ENCODE results near the gene FASTK.

The FASTK gene

DNA sequence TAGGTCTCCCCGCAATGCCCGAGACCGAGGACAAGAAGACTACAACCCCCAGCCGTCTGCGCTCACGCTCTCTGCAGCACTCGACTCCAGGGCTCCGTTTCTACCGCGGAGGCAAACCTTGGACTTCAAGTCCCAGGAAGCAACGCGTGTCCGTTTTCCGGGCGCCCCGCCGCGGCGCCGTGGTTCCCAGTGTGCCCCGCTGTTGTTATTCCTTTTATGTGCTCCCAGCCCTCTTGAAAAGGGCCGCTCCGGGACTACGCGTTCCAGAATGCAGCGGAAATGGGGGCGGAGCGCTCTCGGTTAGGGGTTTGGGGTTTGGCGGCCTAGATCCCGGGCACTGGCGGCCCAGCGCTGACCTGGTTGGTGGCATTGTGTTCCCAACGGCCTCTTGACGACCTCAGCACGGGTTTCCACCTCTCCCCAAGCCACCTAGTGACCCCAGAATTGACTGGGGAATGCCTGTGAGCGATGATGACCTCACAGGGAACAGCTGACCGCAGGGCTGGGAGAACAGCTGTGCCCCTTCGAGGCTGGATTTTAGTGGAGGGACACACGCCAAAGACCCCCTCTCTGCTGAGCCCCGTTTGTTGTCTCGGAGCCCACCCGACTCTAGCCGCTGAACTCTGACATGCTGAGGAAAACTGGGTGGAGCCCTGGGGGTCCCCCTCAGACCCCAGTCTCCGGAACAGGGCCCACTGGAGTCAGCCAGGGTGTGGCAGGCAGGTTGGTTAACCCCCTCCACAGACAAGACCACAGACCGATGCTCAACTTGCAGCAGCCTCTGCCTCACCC is 22.4 kb downstream of the FASTK start:
- Histone ChIP-seq H3K4me1 (ENCODE audit: insufficient read depth, low read length, severe bottlenecking) (peaks cover 41% of the 10 kb centered on the region), H3K9ac (ENCODE audit: low read length) (peak overlapping the region; percentile 79), H3K79me2 (ENCODE audit: insufficient read depth, low read length) (no peaks in the 10 kb centered on the region; the same call in 1 of the 2 replicates), H3F3A (ENCODE audit: insufficient read depth, low read length) (0 out of 2 replicates have a peak, but pooled peaks cover 7% of the 10 kb centered on the region), H3K27ac (ENCODE audit: low read depth, low read length, poor library complexity, severe bottlenecking) (peak overlapping the region; percentile 82), H3K4me3 (ENCODE audit: low read depth, low read length, poor library complexity, severe bottlenecking) (peak overlapping the region; percentile 90), H3K4me2 (ENCODE audit: low read length) (peak overlapping the region; percentile 85), H3K9me3 (ENCODE audit: low read length) (no peaks in the 10 kb centered on the region), H3K9me2 (ENCODE audit: low read depth, low read length) (no peaks in the 10 kb centered on the region), H3K36me3 (ENCODE audit: insufficient read depth, low read length) (peaks cover 3% of the 10 kb centered on the region; the same call in 1 of the 2 replicates), H3K27me3 (ENCODE audit: insufficient read depth, low read length) (no peaks in the 10 kb centered on the region), H4K20me1 (ENCODE audit: insufficient read depth, low read length) (no peaks in the 10 kb centered on the region), H2AFZ (ENCODE audit: low read length) (0 out of 2 replicates have a peak overlapping the region, but pooled peaks have one; percentile 5)
- no peak for TF ChIP-seq EZH2 (IDR thresholded peaks at IDR 0.05; ENCODE audit: borderline replicate concordance, low read length)
- TF ChIP-seq, protein P1, sequence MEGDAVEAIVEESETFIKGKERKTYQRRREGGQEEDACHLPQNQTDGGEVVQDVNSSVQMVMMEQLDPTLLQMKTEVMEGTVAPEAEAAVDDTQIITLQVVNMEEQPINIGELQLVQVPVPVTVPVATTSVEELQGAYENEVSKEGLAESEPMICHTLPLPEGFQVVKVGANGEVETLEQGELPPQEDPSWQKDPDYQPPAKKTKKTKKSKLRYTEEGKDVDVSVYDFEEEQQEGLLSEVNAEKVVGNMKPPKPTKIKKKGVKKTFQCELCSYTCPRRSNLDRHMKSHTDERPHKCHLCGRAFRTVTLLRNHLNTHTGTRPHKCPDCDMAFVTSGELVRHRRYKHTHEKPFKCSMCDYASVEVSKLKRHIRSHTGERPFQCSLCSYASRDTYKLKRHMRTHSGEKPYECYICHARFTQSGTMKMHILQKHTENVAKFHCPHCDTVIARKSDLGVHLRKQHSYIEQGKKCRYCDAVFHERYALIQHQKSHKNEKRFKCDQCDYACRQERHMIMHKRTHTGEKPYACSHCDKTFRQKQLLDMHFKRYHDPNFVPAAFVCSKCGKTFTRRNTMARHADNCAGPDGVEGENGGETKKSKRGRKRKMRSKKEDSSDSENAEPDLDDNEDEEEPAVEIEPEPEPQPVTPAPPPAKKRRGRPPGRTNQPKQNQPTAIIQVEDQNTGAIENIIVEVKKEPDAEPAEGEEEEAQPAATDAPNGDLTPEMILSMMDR (IDR thresholded peaks at IDR 0.05; ENCODE audit: low read length), result no peak

DNA sequence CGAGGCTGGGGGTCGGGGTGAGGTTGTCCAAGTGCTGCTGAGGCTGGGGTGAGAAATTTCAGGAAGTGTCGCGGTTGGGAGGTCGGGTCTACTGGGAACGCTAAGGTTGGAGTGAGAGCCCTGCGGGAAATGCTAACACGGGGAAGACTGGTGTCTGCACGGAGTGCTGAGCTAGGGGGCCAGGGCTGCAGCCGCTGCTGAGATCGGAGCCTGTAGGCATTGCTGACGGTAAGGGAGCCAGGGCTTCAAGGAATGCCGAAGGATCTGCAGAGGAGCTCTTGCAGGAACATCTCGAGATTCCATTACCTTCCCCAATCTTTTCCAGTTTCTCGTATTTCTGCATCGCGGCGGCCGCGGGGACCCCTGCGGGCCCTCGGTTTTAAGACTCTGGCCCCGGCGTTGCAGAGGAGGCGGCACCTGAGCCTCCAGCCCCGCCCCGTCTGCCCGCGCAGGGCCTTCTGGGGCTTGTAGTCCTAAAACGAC is 23.1 kb downstream of the FASTK start, which contains the start of gene CDK5:
Gene CDK5 (minus strand): TSS at position 392 of the 483 bp plus-strand sequence. CDS start 49 bp downstream, at position 343.
- Histone ChIP-seq H3F3A (ENCODE audit: insufficient read depth, low read length) (0 out of 2 replicates have a peak, but pooled peaks cover 7% of the 10 kb centered on the region), H3K9me3 (ENCODE audit: low read length) (no peaks in the 10 kb centered on the region), H3K9ac (ENCODE audit: low read length) (peak within 1 kb of the TSS; percentile 79), H3K4me3 (ENCODE audit: low read depth, low read length, poor library complexity, severe bottlenecking) (peak within 1 kb of the TSS; percentile 90), H4K20me1 (ENCODE audit: insufficient read depth, low read length) (no peaks in the 10 kb centered on the region), H3K36me3 (ENCODE audit: insufficient read depth, low read length) (peaks cover 3% of the 10 kb centered on the region; the same call in 1 of the 2 replicates), H2AFZ (ENCODE audit: low read length) (0 out of 2 replicates have a peak within 1 kb of the TSS, but pooled peaks have one; percentile 5), H3K79me2 (ENCODE audit: insufficient read depth, low read length) (no peaks in the 10 kb centered on the region; the same call in 1 of the 2 replicates), H3K27ac (ENCODE audit: low read depth, low read length, poor library complexity, severe bottlenecking) (peak within 1 kb of the TSS; percentile 82), H3K27me3 (ENCODE audit: insufficient read depth, low read length) (no peaks in the 10 kb centered on the region), H3K4me2 (ENCODE audit: low read length) (peak within 1 kb of the TSS; percentile 85), H3K4me1 (ENCODE audit: insufficient read depth, low read length, severe bottlenecking) (peaks cover 41% of the 10 kb centered on the region), H3K9me2 (ENCODE audit: low read depth, low read length) (no peaks in the 10 kb centered on the region)
- TF ChIP-seq, protein P1 (IDR thresholded peaks at IDR 0.05; ENCODE audit: low read length), result no peak
- no peak for TF ChIP-seq EZH2 (IDR thresholded peaks at IDR 0.05; ENCODE audit: borderline replicate concordance, low read length)

DNA sequence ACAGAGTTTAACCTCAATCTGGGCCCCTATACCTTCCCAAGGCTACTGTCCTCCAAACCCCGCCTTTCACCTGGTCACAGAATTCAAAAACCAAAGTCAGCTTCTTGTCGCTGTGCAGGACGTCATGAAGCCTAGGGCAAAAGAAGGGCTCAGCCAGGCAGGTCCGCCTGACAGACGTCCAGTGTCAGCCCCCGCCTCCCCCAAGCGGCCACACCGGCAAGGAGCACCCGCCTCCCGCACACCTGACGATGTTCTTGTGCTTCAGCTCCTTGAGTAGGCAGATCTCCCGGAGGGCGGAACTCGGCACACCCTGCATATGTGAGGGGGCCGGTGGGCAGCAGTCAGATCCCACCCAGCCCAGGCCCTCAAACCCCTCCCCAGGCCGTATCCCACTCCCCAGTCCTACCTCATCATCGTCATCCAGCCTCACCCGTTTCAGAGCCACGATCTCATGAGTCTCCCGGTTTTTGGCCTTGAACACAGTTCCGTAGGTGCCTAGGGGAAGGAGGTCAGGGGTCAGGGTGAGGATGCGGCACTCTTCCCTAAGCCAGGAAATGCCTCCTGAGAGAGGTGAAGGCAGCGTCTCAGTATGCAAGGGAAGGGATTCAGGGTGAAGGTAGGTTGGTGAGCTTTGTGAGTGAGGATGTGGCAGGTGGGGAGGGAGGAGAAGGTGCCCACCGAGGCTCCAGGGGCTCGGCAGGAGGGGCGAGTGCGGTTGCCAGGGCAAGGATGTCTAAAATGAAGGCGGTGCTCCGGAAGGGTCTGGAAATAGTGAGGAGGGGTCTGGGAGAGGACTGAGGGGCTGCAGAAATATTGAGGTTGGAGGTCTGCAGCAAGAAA is 23.7 kb downstream of the FASTK start:
- H2AFZ ChIP-seq (ENCODE audit: low read length), result no peak overlapping the region
- H3K4me1 ChIP-seq (ENCODE audit: insufficient read depth, low read length, severe bottlenecking), result peaks cover 39% of the 10 kb centered on the region
- TF ChIP-seq, protein P1 (IDR thresholded peaks at IDR 0.05; ENCODE audit: low read length), result no peak; the same call in 1 of the 2 replicates
- TF ChIP-seq EZH2 (IDR thresholded peaks at IDR 0.05; ENCODE audit: borderline replicate concordance, low read length), result no peak
- H3K79me2 ChIP-seq (ENCODE audit: insufficient read depth, low read length), result no peaks in the 10 kb centered on the region; the same call in 1 of the 2 replicates
- peaks cover 3% of the 10 kb centered on the region; the same call in 1 of the 2 replicates for H3K36me3 ChIP-seq (ENCODE audit: insufficient read depth, low read length)
- H4K20me1 ChIP-seq (ENCODE audit: insufficient read depth, low read length), result no peaks in the 10 kb centered on the region
- H3K9me2 ChIP-seq (ENCODE audit: low read depth, low read length), result no peaks in the 10 kb centered on the region
- H3K27me3 ChIP-seq (ENCODE audit: insufficient read depth, low read length), result no peaks in the 10 kb centered on the region; the same call in 1 of the 2 replicates
- H3K9me3 ChIP-seq (ENCODE audit: low read length), result no peaks in the 10 kb centered on the region
- no peak overlapping the region for H3K27ac ChIP-seq (ENCODE audit: low read depth, low read length, poor library complexity, severe bottlenecking)
- peak overlapping the region; percentile 90 for H3K4me3 ChIP-seq (ENCODE audit: low read depth, low read length, poor library complexity, severe bottlenecking)
- H3F3A ChIP-seq (ENCODE audit: insufficient read depth, low read length), result 0 out of 2 replicates have a peak, but pooled peaks cover 7% of the 10 kb centered on the region
- peak overlapping the region; percentile 63 for H3K9ac ChIP-seq (ENCODE audit: low read length)
- H3K4me2 ChIP-seq (ENCODE audit: low read length), result peak overlapping the region; percentile 74

All from OCI-LY1 (cell line).